WERI-Rb-1 (cell line): ENCODE results near the gene AFDN.

ENCODE experiments used
- DNase-seq: peaks from one replicate; pipeline ENCODE4 v3.0.0-alpha.2; 2020
- H3K27ac ChIP-seq: fragments of 250-450 bp; sonication (Bioruptor Pico); 2 replicates; pipeline ENCODE4 v1.5.1; 2020; ENCODE audit warnings: mild to moderate bottlenecking, moderate library complexity
- H3K27me3 ChIP-seq: fragments of 250-450 bp; sonication (Bioruptor Pico); 2 replicates; pipeline ENCODE4 v1.5.1; 2021; ENCODE audit warnings: mild to moderate bottlenecking, low read depth, moderate library complexity; ENCODE audit not compliant: insufficient read depth, severe bottlenecking
- H3K36me3 ChIP-seq: fragments of 250-450 bp; sonication (Bioruptor Pico); 2 replicates; pipeline ENCODE4 v1.5.1; 2020; ENCODE audit warnings: mild to moderate bottlenecking, moderate library complexity
- H3K4me3 ChIP-seq: 2 replicates; pipeline ENCODE4 v1.5.1; 2011; ENCODE audit warnings: low read depth, mild to moderate bottlenecking, control low read depth, low read length
- H3K9me3 ChIP-seq: fragments of 250-450 bp; sonication (Bioruptor Pico); 2 replicates; pipeline ENCODE4 v1.5.1; 2021; ENCODE audit warnings: mild to moderate bottlenecking, moderate library complexity; ENCODE audit not compliant: severe bottlenecking
- CTCF ChIP-seq: IDR thresholded peaks from 2 replicates; pipeline ENCODE4 v1.5.1; 2011; ENCODE audit warnings: low read depth, mild to moderate bottlenecking, control low read depth, inconsistent platforms, low read length

The AFDN gene

DNA sequence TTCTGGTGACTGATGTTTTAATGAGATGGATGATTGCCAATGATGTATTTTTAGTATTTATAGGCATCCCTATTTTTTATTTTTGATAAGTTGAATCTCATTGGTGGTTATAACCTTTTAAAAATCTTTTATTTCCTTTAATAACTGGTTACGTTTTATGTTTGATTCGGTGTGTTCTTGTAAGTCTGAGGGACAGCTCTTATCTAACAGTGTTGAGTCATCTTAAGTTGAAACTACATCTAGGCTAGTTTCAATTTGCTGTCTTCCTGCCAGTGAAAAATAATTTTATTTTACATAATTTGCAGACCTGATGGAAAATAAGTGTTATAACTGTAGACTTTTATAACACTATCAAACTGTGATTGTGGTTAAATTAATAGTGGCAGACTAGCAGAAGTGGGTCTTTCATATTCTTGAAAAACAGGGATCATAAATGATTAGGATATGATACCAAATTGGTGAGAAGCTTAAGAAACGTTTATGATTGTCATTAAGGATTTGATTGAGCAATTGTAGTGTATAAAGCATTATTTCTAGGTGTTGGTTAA, 4.6 kb downstream of the AFDN start:
- no peak overlapping the region for H3K27ac ChIP-seq

DNA sequence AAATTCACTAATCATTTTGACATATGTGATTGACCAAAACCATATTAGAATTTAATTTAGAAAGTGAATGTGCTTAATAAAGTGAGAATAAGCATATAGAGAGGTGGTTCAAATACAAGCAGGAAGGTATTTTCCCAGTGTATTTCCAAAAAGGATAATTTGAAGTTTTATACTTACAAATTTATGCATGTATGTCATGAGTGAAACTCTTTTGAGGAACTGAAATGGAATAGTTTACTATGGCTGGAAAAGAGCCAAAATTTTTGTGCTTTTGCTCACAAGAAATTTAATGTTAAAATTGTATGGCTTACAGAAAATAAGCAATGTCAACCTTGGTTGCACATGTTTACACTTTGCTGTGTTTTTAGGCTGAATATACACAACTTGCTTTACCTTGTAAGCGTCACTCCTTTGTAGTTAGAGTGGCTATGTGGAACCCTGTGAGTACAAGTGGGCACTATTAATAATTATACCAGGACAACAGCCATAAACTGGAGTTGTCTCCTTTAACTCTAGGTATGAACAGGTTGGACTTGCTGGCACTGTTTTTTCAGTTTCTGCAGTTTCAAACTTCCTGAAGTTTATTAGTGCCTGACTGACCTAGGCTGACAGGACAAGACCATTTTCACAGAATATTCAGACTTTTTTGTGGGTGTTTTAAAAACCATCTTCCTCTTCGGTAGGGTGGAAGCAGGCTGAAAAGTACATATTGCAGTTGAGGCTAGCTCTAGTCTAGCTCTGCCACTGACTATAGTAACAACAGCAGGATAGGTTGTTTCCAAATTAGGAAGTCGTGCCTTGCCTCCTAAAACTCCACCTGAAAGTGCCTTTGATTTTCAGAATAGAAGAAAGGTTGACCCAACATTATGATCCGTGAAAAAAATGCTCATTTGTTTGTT, 6.0 kb downstream of the AFDN start:
- no peaks in the 10 kb centered on the region for H3K27me3 ChIP-seq
- no peak overlapping the region for H3K27ac ChIP-seq
- H3K9me3 ChIP-seq, result no peaks in the 10 kb centered on the region
- no peak overlapping the region for H3K4me3 ChIP-seq
- TF ChIP-seq CTCF, result no peak
- no peaks in the 10 kb centered on the region; the same call in 1 of the 2 replicates for H3K36me3 ChIP-seq
- DNase-seq, result no peak

More for the DNA sequence above, 4.6 kb downstream of the AFDN start:
- Histone ChIP-seq H3K36me3 (no peaks in the 10 kb centered on the region; the same call in none of the 2 replicates), H3K27me3 (no peaks in the 10 kb centered on the region), H3K4me3 (no peak overlapping the region), H3K9me3 (no peaks in the 10 kb centered on the region)
- no peak for TF ChIP-seq CTCF
- DNase-seq, result no peak

- Histone ChIP-seq H3K27ac (no peak overlapping the region), H3K36me3 (no peaks in the 10 kb centered on the region; the same call in 1 of the 2 replicates), H3K9me3 (no peaks in the 10 kb centered on the region), H3K4me3 (no peak overlapping the region), H3K27me3 (no peaks in the 10 kb centered on the region)
- no peak for DNase-seq
- TF ChIP-seq CTCF, result no peak
Measured at GRCh38 chr6:167833396-167833763, 6.7 kb downstream of the AFDN start.

GRCh38 chr6:167835260-167835659, 8.5 kb downstream of the AFDN start:
- Histone ChIP-seq H3K4me3 (no peak overlapping the region), H3K9me3 (no peaks in the 10 kb centered on the region), H3K36me3 (no peaks in the 10 kb centered on the region; the same call in 1 of the 2 replicates), H3K27me3 (no peaks in the 10 kb centered on the region), H3K27ac (no peak overlapping the region)
- TF ChIP-seq CTCF, result no peak
- DNase-seq, result no peak

GRCh38 chr6:167836721-167837120, 10.0 kb downstream of the AFDN start:
- no peak for DNase-seq
- Histone ChIP-seq H3K4me3 (no peak overlapping the region), H3K27me3 (no peaks in the 10 kb centered on the region), H3K9me3 (no peaks in the 10 kb centered on the region), H3K36me3 (no peaks in the 10 kb centered on the region), H3K27ac (no peak overlapping the region)
- TF ChIP-seq CTCF, result no peak
